DOHH2 (cell line): ENCODE data around the gene PPFIA1.

Source experiments
- EZH2phosphoT487 ChIP-seq: fragments of 200-600 bp; sonication (generic); IDR thresholded peaks from 2 replicates; pipeline ENCODE4 v1.6.1; 2017; ENCODE audit warnings: borderline replicate concordance, mild to moderate bottlenecking, antibody characterized with exemption, low read length, moderate library complexity, mixed read lengths
- TF ChIP-seq, protein P1 (sequence below): fragments of 200-600 bp; sonication (generic); IDR thresholded peaks from one replicate; pipeline ENCODE4 v1.5.1; 2014; ENCODE audit warnings: antibody characterized with exemption, mild to moderate bottlenecking, low read depth, low read length; ENCODE audit not compliant: poor library complexity, severe bottlenecking

DNA sequence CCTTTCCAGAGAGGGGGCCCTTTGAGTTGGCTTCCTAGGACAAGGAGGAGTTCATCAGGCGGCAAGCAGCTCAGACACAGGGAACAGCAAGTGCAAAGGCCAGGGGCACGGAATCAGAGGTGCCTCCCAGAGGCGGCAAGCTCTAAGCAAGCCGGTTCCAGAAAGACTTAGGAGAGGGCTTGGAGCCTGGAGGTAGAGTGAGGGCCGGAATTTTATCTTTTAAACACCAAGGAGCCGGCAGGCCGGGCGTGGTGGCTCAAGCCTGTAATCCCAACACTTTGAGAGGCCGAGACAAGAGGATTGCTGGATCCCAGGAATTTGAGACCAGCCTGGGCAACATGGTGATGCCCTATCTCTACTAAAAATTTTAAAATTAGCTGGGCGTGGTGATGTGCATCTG is 40.8 kb upstream of the PPFIA1 start:
- TF ChIP-seq, protein P1, sequence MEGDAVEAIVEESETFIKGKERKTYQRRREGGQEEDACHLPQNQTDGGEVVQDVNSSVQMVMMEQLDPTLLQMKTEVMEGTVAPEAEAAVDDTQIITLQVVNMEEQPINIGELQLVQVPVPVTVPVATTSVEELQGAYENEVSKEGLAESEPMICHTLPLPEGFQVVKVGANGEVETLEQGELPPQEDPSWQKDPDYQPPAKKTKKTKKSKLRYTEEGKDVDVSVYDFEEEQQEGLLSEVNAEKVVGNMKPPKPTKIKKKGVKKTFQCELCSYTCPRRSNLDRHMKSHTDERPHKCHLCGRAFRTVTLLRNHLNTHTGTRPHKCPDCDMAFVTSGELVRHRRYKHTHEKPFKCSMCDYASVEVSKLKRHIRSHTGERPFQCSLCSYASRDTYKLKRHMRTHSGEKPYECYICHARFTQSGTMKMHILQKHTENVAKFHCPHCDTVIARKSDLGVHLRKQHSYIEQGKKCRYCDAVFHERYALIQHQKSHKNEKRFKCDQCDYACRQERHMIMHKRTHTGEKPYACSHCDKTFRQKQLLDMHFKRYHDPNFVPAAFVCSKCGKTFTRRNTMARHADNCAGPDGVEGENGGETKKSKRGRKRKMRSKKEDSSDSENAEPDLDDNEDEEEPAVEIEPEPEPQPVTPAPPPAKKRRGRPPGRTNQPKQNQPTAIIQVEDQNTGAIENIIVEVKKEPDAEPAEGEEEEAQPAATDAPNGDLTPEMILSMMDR, result no peak
- no peak for TF ChIP-seq EZH2phosphoT487
